WERI-Rb-1 (cell line): ENCODE results near the gene NECAP2.

Experiments used
- DNase-seq: peaks from one replicate; pipeline ENCODE4 v3.0.0-alpha.2; 2020
- H3K27ac ChIP-seq: fragments of 250-450 bp; sonication (Bioruptor Pico); 2 replicates; pipeline ENCODE4 v1.5.1; 2020; ENCODE audit warnings: mild to moderate bottlenecking, moderate library complexity
- H3K27me3 ChIP-seq: fragments of 250-450 bp; sonication (Bioruptor Pico); 2 replicates; pipeline ENCODE4 v1.5.1; 2021; ENCODE audit warnings: mild to moderate bottlenecking, low read depth, moderate library complexity; ENCODE audit not compliant: insufficient read depth, severe bottlenecking
- H3K36me3 ChIP-seq: fragments of 250-450 bp; sonication (Bioruptor Pico); 2 replicates; pipeline ENCODE4 v1.5.1; 2020; ENCODE audit warnings: mild to moderate bottlenecking, moderate library complexity
- H3K4me3 ChIP-seq: 2 replicates; pipeline ENCODE4 v1.5.1; 2011; ENCODE audit warnings: low read depth, mild to moderate bottlenecking, control low read depth, low read length
- H3K9me3 ChIP-seq: fragments of 250-450 bp; sonication (Bioruptor Pico); 2 replicates; pipeline ENCODE4 v1.5.1; 2021; ENCODE audit warnings: mild to moderate bottlenecking, moderate library complexity; ENCODE audit not compliant: severe bottlenecking
- CTCF ChIP-seq: IDR thresholded peaks from 2 replicates; pipeline ENCODE4 v1.5.1; 2011; ENCODE audit warnings: low read depth, mild to moderate bottlenecking, control low read depth, inconsistent platforms, low read length

NECAP2 gene

GRCh38 chr1:16458831-16459230 lies 18.3 kb downstream of the NECAP2 start:
- H3K9me3 ChIP-seq = no peaks in the 10 kb centered on the region

GRCh38 chr1:16459352-16459925 lies 18.9 kb downstream of the NECAP2 start:
- no peak for DNase-seq
- H3K27me3 ChIP-seq = no peaks in the 10 kb centered on the region
- H3K27ac ChIP-seq = no peak overlapping the region
- TF ChIP-seq CTCF = no peak
- no peaks in the 10 kb centered on the region for H3K9me3 ChIP-seq
- H3K36me3 ChIP-seq = peaks cover 56% of the 10 kb centered on the region
- no peak overlapping the region for H3K4me3 ChIP-seq

More at GRCh38 chr1:16458831-16459230, 18.3 kb downstream of the NECAP2 start:
- TF ChIP-seq CTCF = no peak
- Histone ChIP-seq H3K27me3 (no peaks in the 10 kb centered on the region), H3K27ac (no peak overlapping the region), H3K36me3 (peaks cover 60% of the 10 kb centered on the region), H3K4me3 (no peak overlapping the region)
- no peak for DNase-seq

- peaks cover 47% of the 10 kb centered on the region for H3K36me3 ChIP-seq
- TF ChIP-seq CTCF = no peak
- no peak for DNase-seq
Measured at GRCh38 chr1:16461681-16462080, 21.2 kb downstream of the NECAP2 start.

GRCh38 chr1:16462773-16463330 lies 22.3 kb downstream of the NECAP2 start:
- Histone ChIP-seq H3K36me3 (peaks cover 35% of the 10 kb centered on the region), H3K27me3 (no peaks in the 10 kb centered on the region), H3K9me3 (no peaks in the 10 kb centered on the region), H3K27ac (no peak overlapping the region), H3K4me3 (no peak overlapping the region)
- TF ChIP-seq CTCF = no peak
- no peak for DNase-seq

More at GRCh38 chr1:16461681-16462080, 21.2 kb downstream of the NECAP2 start:
- Histone ChIP-seq H3K9me3 (no peaks in the 10 kb centered on the region), H3K27ac (no peak overlapping the region), H3K27me3 (no peaks in the 10 kb centered on the region), H3K4me3 (no peak overlapping the region)

- TF ChIP-seq CTCF = no peak
- H3K9me3 ChIP-seq = no peaks in the 10 kb centered on the region
- no peaks in the 10 kb centered on the region for H3K27me3 ChIP-seq
- no peak overlapping the region for H3K4me3 ChIP-seq
- peaks cover 16% of the 10 kb centered on the region for H3K36me3 ChIP-seq
- no peak for DNase-seq
- H3K27ac ChIP-seq = no peak overlapping the region
Measured at GRCh38 chr1:16464917-16465625, 24.5 kb downstream of the NECAP2 start.
